Transverse colon (tissue), 4 donors: ENCODE results near the gene PIMREG.

Experiments used
- CTCF ChIP-seq, 5 experiments: fragments of 200-600 bp in 3 of 5; fragments of 450-650 bp in 2 of 5; sonication (generic) in 3 of 5; IDR thresholded peaks; 1 replicate in 2 of 5; 2 replicates in 3 of 5; pipeline ENCODE4 v1.5.1; 2016 to 2017; ENCODE audit warnings: antibody characterized with exemption in 5 of 5, inconsistent platforms in 3 of 5, mild to moderate bottlenecking in 2 of 5, moderate library complexity in 1 of 5
- POLR2A ChIP-seq: fragments of 450-650 bp; IDR thresholded peaks from one replicate; pipeline ENCODE4 v1.6.1; 2016; ENCODE audit warnings: antibody characterized with exemption, mild to moderate bottlenecking, moderate library complexity
- POLR2AphosphoS5 ChIP-seq, 3 donors: sonication (generic); formaldehyde crosslinking; IDR thresholded peaks; one replicate each; pipeline ENCODE4 v1.6.1; 2016; ENCODE audit warnings: antibody characterized with exemption in 3 of 3

GRCh38 chr17:6437956-6438355, 6.3 kb upstream of the PIMREG start:
- TF ChIP-seq POLR2A (no peak), CTCF (IDR thresholded peaks at IDR 0.05) (no peak), POLR2AphosphoS5 (IDR thresholded peaks at IDR 0.05) (no peak)
